GM10266 (cell line): ENCODE measurements around the gene FRG2B.
A peak's percentile ranks its signal among the peaks of the same experiment; 100 is the strongest.
"Not testable (repeated sequence)": the region's sequence is repeated elsewhere in the genome, so short reads cannot be mapped to it uniquely, and the experiment has no call there.

Experiments
- DNase-seq: peaks from one replicate; pipeline ENCODE4 v3.0.0; 2012; ENCODE audit errors: extremely low spot score
- CTCF ChIP-seq: IDR thresholded peaks from 2 replicates; pipeline ENCODE4 v1.5.1; 2012; ENCODE audit warnings: mild to moderate bottlenecking, low read depth; ENCODE audit not compliant: control insufficient read depth, insufficient read depth; ENCODE audit errors: missing control alignments

The FRG2B gene

DNA sequence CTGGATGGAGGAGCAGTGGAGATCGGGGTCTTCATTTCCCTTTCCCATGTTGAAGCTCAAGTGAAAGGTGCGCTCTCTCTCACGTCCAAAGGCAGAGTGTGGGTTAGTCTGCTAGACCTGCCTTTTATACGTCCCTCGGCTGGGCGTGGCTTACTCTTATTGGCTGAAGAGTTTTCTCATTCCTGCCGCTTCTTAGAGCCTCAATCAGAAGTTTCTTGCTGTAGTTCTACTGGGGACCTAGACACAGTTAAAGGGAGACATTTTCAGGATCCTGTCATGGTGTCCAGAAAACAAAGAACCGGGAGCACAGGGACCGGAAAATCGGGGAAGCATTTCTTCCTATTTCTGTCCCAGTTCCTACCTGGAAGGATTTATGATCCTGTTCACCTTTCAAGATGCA is at the start of gene FRG2B:
Gene FRG2B (minus strand): TSS at position 101 of the 400 bp plus-strand sequence. CDS start 53 bp downstream, at position 48.
- not testable (repeated sequence) for DNase-seq

DNA sequence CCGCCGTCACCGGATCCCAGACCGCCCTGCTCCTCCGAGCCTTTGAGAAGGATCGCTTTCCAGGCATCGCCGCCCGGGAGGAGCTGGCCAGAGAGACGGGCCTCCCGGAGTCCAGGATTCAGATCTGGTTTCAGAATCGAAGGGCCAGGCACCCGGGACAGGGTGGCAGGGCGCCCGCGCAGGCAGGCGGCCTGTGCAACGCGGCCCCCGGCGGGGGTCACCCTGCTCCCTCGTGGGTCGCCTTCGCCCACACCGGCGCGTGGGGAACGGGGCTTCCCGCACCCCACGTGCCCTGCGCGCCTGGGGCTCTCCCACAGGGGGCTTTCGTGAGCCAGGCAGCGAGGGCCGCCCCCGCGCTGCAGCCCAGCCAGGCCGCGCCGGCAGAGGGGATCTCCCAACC is 40.9 kb upstream of the FRG2B start:
- not testable (repeated sequence) for DNase-seq

DNA sequence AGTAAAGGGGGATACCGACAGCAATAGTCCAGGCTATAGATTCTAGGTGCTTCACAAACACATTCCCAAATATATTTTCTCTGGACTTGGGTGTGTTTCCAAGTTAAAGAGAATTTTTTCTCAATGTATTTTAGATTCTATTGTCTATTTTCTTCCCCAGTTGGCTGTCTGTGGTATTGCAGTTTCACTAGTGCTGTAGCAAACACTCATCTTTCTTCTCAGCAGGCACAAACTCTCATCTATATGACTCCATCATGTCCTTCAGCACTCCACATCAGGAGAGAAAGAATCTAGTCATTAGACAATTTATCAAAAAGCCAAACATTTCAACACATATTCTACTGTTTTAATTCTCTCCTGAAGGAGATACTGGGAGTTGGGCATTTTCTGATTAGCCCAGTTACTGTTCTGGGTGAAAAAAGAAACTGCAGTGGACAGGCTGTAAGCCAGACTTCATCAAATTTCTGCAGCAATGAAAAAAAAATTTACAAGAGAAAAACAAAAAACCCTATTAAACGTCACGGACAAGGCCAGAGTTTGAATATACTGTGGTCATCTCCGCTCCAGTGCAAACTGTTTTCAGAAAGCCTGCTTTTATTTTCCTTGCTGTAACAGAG is 37.1 kb upstream of the FRG2B start:
- not testable (repeated sequence) for DNase-seq

DNA sequence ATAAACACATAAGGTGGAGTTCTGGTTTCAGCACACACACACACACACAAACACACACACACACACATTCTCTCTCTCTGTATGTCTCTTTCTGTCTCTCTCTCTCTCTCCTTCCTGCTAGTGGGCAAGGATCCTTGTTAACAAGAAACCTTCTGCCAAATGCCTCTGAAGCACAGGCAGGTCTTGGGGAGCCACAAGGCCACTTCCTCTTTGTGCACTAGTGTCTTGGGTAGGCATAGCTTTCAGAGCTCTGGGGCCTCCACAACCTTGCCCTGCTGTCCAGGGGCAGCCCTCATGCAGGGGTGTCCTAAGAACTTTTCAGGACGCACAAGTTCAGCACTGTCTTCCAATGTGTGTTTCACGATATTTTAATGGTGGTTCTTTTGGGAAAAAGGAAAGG is 34.5 kb upstream of the FRG2B start:
- not testable (repeated sequence) for DNase-seq

- DNase-seq, result not testable (repeated sequence)
Measured at GRCh38 chr10:133660516-133660915, 33.9 kb upstream of the FRG2B start.

DNA sequence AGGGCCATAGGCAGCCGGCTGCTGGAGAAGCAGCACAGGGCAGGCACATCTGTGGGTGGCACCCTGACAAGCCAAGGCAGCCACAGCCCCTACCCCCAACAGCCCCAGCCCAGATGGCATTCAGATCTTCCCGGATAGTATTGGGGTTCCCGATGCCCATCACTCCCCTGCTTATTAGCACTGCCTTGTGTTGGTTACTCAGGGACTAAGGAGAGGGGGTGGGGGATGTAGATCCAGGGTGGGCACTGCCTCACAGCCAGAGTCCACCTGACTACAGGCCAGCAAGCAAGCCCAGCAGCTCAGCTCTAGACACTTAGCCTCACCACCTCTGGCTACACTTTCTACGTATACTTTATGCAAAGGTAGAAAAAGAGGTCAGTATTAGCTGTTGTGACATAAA is 30.7 kb upstream of the FRG2B start:
- not testable (repeated sequence) for DNase-seq

DNA sequence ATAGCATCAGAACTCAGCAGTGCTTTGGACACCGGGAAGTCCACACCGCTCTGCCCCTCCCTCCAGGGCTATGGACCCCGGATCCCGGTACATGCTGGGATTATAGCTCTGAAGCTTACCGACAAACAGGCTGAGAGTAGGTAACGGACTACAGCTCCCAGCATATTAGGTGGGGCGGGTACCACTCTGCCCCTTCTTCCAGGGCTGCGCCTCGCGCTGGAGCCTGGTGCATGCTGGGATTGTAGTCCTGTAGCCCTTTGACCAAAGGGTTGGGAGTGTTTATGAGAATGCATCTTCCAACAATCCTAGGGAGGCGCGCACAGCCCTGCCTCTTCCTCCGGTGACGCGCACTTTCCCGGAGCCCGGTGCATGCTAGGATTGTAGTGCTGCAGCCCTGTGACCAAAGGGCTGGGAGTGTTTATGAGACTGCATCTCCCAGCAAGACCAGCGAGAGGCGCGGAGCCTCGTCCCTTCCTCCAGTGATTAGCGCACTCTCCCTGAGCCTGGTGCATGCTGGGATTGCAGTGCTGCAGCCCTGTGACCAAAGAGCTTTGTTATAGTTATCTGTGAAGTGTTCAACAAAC is 22.4 kb upstream of the FRG2B start:
- DNase-seq, result not testable (repeated sequence)

GRCh38 chr10:133647075-133647748 is 20.6 kb upstream of the FRG2B start:
- TF ChIP-seq CTCF, result peak; percentile 23
- DNase-seq, result not testable (repeated sequence)

GRCh38 chr10:133637846-133638235 is 11.2 kb upstream of the FRG2B start:
- DNase-seq, result not testable (repeated sequence)

GRCh38 chr10:133637202-133637845 is 10.7 kb upstream of the FRG2B start:
- not testable (repeated sequence) for DNase-seq

DNA sequence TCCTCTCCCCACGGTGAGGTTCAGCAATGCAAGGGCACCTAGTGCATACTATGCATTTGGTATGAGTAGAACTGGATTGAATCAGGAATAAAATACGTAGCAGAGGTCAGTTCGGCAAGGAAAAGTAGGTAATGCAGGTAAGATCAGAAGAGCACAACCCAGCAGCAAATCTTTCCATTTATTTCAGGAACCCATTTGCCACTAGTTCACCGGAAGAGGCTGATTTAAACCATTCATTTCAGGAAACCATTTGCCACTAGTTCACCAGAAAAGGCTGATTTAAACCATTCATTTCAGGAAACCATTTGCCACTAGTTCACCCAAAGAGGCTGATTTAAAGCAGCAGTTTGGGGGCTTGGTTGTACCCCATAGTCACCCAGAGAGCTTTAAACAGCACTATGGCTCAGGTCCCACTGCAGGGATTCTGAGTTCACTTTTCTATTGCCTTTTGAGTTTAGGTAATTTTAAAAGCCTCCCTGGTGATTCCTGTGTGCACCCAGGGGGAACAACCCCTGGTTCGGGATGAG is 4.2 kb upstream of the FRG2B start:
- not testable (repeated sequence) for DNase-seq

DNA sequence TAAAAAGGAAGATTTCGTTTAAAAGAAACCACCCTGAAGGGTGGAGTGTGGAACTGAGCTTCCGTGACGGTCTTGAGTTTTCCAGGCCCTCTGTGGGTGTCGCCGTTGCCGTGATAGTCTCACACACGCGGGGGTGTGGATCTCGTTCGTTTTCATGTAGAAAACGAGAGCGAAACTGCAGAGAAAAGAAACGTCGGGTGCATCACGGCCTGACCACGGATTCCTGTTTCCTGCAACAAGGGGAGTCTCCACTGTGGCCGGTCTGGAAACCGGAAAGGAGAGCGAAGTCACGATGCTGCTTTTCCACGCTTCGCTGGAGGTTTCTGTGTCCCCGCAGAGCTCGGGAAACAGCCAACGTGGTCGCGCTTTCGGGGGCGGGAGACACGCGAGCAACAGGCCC is 4.1 kb downstream of the FRG2B start:
- not testable (repeated sequence) for DNase-seq

DNA sequence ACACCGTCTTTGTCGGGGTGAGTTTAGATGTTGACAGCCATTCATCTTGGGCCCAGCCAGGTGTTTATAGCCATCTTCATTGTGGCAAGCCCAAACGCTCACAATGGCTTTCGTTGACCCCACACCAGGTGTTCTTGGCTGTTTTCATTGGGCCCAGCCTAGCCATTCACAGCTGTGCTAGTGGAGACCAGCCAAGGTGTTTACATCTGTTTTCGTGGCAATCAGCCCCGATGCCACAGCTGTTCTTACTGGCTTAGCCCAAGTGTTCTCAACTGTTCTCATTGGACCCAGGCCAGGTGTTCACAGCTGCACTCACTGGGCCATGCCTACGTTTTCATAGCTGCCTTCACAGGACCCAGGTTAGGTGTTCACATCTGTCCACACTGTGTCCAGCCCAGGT is 7.7 kb downstream of the FRG2B start:
- TF ChIP-seq CTCF, result no peak
- DNase-seq, result no peak
